Epithelial cell of proximal tubule (primary cell): ENCODE results near the gene FLOT2. TPM values are rescaled to one million over a fixed set of nuclear protein-coding genes. Genes with fewer than 3 reads are reported as not detected.

Experiments
- DNase-seq: peaks from one replicate; pipeline ENCODE4 v3.0.0-alpha.2; 2011; ENCODE audit warnings: low read depth
- H3K4me3 ChIP-seq: 2 replicates; pipeline ENCODE4 v1.5.1; 2011; ENCODE audit warnings: low read depth, mild to moderate bottlenecking, low read length
- CTCF ChIP-seq: conservative IDR thresholded peaks from 2 replicates; pipeline ENCODE4 v1.5.1; 2012; ENCODE audit warnings: low read depth, mild to moderate bottlenecking, low read length
- total RNA-seq: library from RNA; depleted of rRNA; stranded (reverse); fragments of >200 nt; gene quantifications from 2 replicates; pipeline ENCODE4 v1.2.3, GENCODE V29; 2015

Gene FLOT2
- total RNA-seq, 1 donor from 2014 or later, result 92.5 TPM

GRCh38 chr17:28928061-28928460 lies 30.5 kb upstream of the FLOT2 start:
- DNase-seq, result peak; percentile 84
- H3K4me3 ChIP-seq, result no peak overlapping the region
- no peak for TF ChIP-seq CTCF

- no peak overlapping the region for H3K4me3 ChIP-seq
- DNase-seq, result no peak
- no peak for TF ChIP-seq CTCF
Measured at GRCh38 chr17:28926786-28927185, 29.3 kb upstream of the FLOT2 start.

- TF ChIP-seq CTCF, result no peak
- DNase-seq, result no peak
Measured at GRCh38 chr17:28926366-28926765, 28.8 kb upstream of the FLOT2 start.

GRCh38 chr17:28925912-28926365 lies 28.4 kb upstream of the FLOT2 start:
- no peak overlapping the region for H3K4me3 ChIP-seq
- TF ChIP-seq CTCF, result no peak
- DNase-seq, result no peak

More at GRCh38 chr17:28926366-28926765, 28.8 kb upstream of the FLOT2 start:
- no peak overlapping the region for H3K4me3 ChIP-seq

- TF ChIP-seq CTCF, result no peak
- no peak for DNase-seq
- H3K4me3 ChIP-seq, result no peak overlapping the region
Measured at GRCh38 chr17:28920201-28920600, 22.7 kb upstream of the FLOT2 start.

GRCh38 chr17:28918295-28918694 lies 20.8 kb upstream of the FLOT2 start:
- no peak for DNase-seq
- no peak for TF ChIP-seq CTCF
- H3K4me3 ChIP-seq, result no peak overlapping the region

- TF ChIP-seq CTCF, result no peak
- DNase-seq, result no peak
Measured at GRCh38 chr17:28917465-28917864, 19.9 kb upstream of the FLOT2 start.

More at GRCh38 chr17:28917465-28917864, 19.9 kb upstream of the FLOT2 start:
- no peak overlapping the region for H3K4me3 ChIP-seq
